HG03135 (cell line): ENCODE measurements around the gene ANKRD34C.

ENCODE experiments used
- ATAC-seq: cut with Tn5 transposase; IDR thresholded peaks from one replicate; pipeline ENCODE4 v1.9.1; 2021; ENCODE audit warnings: mild to moderate bottlenecking, moderate library complexity; ENCODE audit not compliant: unreplicated experiment

Gene ANKRD34C

GRCh38 chr15:79282371-79283251, at the start of gene ANKRD34C:
ANKRD34C (plus strand) TSS chr15:79282722; CDS start chr15:79293285, 10,563 bp downstream.
- no peak for ATAC-seq

DNA sequence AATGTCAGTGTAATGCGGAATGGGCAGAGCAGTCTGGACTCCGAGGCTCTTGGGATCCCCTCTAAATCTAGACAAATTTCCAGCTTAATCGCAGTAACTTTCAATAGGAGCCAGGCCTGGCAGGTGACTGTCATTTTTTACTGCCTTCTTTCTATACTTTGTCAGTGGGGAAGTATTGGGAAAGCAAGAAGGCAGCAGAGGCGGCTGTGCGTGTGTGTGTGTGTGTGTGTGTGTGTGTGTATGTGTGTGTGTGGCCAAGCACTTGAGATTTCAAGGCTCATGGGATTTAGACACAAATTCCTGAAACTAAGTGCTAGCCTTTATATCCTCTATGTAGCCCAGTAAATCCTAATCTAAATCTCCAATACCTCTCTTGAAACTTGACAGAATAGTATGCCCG, 49.3 kb upstream of the ANKRD34C start:
- ATAC-seq = no peak

GRCh38 chr15:79240036-79240435, 42.5 kb upstream of the ANKRD34C start:
- no peak for ATAC-seq

GRCh38 chr15:79243723-79244122, 38.8 kb upstream of the ANKRD34C start:
- no peak for ATAC-seq

- ATAC-seq = no peak
Measured at GRCh38 chr15:79244876-79245275, 37.6 kb upstream of the ANKRD34C start.

GRCh38 chr15:79248183-79248582, 34.3 kb upstream of the ANKRD34C start:
- no peak for ATAC-seq

DNA sequence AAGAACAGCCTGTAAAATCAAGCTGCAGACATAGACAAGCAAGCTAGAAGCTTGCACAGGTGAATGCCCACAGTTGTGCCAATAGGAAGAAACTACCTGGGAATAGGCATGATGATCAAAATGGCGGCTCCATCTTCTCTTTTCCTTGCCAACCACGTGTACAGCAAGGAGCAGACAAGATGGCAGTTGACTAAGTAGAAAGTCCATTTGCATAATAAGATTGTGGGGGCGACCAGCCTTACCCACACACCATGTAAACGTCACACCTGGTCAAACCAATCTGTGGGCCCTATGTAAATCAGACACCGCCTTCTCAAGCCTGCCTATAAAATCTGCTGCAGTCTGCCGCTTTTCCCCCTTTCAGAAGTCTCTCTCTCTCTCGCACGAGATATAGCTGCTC, 25.1 kb upstream of the ANKRD34C start:
- ATAC-seq = no peak

- no peak for ATAC-seq
Measured at GRCh38 chr15:79261836-79262235, 20.7 kb upstream of the ANKRD34C start.

DNA sequence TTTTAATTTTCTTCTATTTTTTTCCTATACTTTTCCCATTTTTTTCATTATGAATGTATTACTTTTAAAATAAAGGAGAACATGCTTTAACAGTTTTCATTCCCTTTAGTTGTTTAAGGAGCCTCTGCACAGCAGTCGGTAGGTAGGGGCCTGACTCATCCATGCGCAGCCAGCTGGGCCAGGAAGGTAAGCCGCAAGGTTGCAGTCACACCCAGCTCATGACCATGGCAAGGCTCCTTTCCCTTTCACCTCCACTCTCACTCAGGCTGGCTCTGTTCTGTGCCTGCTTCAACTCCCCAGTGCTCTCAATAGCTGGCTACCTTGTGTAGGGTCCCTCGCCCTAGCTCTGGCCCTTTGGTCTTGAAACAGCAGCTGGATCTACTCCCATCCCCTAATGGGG, 17.4 kb upstream of the ANKRD34C start:
- no peak for ATAC-seq

DNA sequence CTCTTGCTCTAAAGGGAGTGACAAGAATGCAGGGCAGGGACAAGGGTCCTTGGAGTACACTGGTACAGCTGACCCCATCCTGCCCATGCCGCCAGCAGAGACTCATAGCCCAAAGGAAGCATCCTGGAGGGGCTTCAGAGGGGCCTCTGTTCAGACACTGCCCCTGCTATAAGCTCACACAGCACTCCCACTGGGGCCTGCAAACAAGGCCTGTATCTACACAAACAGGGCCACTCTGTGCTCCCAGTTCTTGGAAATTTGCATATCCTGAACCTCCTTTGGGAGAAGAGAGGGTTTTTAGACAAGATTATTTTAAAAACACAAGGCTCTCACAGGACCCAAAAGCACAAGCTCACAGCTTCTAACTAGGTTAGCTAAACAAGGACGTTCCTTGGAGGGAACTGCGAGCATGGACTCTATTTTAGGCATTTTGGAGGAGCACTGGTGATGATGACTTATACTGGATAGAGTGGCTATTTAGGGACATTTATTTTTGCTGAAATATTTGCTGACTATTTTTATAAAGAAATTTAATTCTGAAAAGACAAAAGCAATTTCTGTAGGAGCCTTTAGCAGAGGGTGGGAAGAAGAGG, 16.4 kb upstream of the ANKRD34C start:
- ATAC-seq = no peak

- ATAC-seq = no peak
Measured at GRCh38 chr15:79283252-79284048, 928 bp downstream of the ANKRD34C start.

DNA sequence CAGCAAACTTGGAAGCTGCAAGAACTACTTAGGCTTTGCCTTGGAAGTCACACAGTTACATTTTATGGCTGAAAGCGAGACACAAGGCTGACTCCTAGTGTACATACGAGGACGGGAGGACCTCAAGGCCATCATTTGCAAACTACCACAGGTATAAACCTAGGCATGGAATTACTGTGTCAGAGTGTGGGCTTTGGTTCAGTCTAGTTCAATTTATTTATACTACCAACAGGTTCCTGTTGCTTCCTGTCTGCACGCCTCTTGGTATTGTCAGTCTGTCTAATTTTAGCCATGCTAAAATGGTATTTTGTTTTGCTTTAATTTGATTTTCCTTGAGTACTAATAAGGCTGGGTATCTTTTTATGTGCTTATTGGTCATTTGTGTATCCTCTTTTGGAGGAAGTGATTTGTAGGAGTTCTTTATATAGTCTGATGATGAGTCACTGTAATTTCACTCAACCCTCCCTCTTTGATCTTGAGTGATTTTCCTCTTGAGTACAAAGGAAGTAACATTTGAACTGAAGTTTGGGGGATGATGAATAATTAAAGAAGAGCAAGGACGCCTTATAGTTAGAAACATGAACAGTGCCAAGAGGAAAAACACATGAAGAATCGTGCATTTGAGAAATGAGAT, 8.2 kb downstream of the ANKRD34C start:
- ATAC-seq = no peak

DNA sequence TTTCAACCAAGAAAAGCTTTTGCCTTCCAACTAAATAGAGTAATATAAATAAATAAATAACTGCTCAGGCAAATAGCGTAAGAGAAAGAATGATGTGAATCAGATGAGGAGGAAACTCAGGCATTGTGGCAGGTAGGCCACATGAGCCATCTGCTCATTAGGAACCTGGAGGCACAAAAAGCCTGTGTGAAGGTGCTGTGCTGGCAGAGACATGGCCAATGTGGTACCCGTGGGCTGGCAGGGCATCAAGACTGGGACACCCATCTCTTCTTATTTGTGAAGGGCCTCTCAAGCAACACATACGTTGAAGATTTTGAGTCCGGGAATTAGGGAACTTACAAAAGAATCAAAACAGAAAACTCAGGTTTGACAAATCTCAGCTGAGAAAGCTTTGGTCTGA, 9.5 kb downstream of the ANKRD34C start:
- ATAC-seq = no peak

GRCh38 chr15:79294075-79294474, 11.6 kb downstream of the ANKRD34C start:
- ATAC-seq = no peak

GRCh38 chr15:79296583-79296982, 14.1 kb downstream of the ANKRD34C start:
- ATAC-seq = no peak

GRCh38 chr15:79299126-79299840, 16.8 kb downstream of the ANKRD34C start:
- ATAC-seq = no peak

DNA sequence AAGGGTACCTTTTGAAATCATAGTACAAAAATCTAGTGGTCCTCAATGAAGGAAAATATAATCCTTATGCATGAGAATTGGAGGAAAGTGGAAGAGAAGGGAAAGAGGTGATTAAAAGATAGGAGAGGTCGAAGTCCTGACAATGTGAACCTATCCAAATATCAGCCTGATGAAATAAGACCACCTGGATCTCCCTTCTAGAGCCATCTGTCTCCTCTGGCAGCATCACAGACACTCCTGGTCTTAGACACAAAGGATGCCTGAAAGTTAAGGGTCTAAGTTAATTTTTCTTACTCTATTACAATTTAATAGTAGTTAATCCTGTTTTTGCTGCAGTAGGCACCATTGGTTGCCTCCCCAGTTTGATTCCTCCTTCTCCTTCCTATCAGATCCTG, 17.3 kb downstream of the ANKRD34C start:
- ATAC-seq = no peak

DNA sequence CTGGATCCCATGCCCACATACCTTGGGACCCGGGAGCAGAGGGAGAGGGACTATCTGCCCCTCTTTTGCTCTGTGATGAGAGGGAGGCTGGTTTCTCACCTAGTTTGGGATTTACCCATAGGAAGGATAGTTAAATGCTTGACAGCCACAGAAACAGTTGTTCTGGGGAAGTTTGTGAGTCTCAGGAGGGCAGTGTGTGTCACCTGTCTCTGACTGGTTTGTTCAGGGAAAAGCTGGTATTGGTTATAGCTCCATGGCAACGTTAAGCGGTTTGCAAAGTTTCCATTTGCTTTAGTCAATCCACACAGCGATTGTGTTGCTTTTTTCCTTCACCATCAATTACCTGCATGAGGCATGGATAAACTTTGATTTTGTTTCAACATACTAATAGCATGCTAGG, 24.7 kb downstream of the ANKRD34C start:
- ATAC-seq = no peak

- no peak for ATAC-seq
Measured at GRCh38 chr15:79308874-79309273, 26.4 kb downstream of the ANKRD34C start.

- ATAC-seq = peak; percentile 33
Measured at GRCh38 chr15:79310612-79310984, 28.1 kb downstream of the ANKRD34C start.
